ENCODE measurements around the gene TEPSIN.

Gene TEPSIN

DNA sequence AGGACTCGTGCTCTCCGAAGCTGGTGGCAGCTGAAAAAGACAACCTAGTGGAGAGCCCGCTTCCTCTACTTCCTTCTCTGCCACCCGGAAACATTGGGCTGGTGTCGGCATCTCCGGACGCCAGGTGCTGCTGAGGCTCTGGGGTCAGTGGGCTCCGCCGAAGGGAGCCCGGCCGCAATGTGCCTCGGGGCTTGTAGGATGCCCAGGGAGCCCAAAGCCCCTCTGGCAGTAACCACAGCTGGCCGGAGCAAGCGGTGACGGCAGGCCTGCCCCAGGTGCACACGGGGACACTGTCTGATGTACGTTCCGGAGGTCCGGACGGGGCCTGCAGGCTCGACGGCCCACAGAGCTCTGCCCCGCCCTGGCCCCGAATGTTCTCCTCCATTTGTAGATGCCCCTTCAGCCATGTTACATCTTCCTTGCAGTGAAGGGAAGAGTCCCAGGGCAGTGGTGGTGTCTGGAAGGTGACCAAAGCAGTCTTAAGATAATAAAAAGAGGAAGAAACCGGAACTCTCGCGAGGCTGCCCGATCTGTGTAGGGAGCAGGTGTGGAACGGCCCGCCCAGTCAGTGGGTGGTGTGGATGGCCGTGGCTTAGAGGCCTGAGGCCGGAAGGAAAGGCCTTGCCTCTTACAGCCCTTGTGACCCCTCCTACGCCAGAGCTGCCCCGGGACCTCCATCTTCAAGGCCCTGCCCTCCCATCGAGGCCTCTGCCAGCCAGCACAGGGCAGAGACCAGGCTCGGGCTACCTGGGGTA lies 22.9 kb upstream of the TEPSIN start:
- no peak overlapping the region for H3K4me3 ChIP-seq (ENCODE audit: control insufficient read depth in 1 of 7, extremely low read depth in 1 of 7, insufficient read depth in 4 of 7, low read depth in 2 of 7, low read length in 6 of 7)
- WGBS (ENCODE audit: insufficient coverage), result 96% methylated on average over 35 of the region's 36 CpGs
- peaks cover 8 to 88% (median 65%) of the 10 kb centered on the region in 4 experiments for H3K36me3 ChIP-seq (ENCODE audit: control insufficient read depth in 4 of 4, insufficient read depth in 4 of 4, low read length in 3 of 4)
- H3K27me3 ChIP-seq (replicated peaks in 2 of 5; ENCODE audit: control insufficient read depth in 4 of 5, insufficient read depth in 5 of 5, low read length in 4 of 5), result no peaks in the 10 kb centered on the region
- H3K27ac ChIP-seq (ENCODE audit: insufficient read depth in 1 of 2, low read depth in 1 of 2, low read length in 2 of 2, poor library complexity in 1 of 2, severe bottlenecking in 2 of 2), result no peak overlapping the region
- H3K4me1 ChIP-seq (ENCODE audit: control extremely low read depth in 1 of 4, control insufficient read depth in 4 of 4, insufficient read depth in 4 of 4, low read length in 3 of 4), result no peaks in the 10 kb centered on the region
- ChIA-PET CTCF (no interaction called here), POLR2A (interaction anchor here (0.7 kb wide), 1 partner anchor 303 kb away, joined by 3 read pairs; no protein-coding TSS in a partner anchor)
- no peaks in the 10 kb centered on the region for H3K9me3 ChIP-seq (ENCODE audit: control extremely low read depth in 1 of 5, control insufficient read depth in 4 of 5, insufficient read depth in 2 of 5, low read depth in 1 of 5, low read length in 4 of 5)
- DNase-seq, result no peak

DNA sequence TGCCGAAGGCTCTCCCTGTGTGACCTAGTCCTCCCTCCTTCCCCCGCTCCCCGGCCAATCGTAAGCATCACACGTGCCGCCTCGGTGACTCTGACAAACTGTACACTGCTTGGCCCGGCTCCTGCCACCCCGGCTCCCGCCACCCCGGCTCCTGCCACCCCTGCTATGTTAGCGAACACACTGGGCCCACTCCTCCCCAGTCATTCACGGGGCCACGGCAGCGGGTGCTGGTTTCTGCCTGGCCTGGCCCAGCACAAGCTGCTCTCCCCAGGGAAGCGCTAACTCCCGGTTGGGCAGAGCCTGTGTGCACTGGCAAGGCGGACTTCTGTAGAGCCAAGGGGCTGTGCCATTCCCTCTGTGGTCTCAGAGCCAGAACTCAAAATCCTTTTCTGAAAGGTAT lies 22.2 kb upstream of the TEPSIN start:
- POLR2A ChIA-PET, result interaction anchor here (0.7 kb wide), 1 partner anchor 304 kb away, joined by 3 read pairs; no protein-coding TSS in a partner anchor

DNA sequence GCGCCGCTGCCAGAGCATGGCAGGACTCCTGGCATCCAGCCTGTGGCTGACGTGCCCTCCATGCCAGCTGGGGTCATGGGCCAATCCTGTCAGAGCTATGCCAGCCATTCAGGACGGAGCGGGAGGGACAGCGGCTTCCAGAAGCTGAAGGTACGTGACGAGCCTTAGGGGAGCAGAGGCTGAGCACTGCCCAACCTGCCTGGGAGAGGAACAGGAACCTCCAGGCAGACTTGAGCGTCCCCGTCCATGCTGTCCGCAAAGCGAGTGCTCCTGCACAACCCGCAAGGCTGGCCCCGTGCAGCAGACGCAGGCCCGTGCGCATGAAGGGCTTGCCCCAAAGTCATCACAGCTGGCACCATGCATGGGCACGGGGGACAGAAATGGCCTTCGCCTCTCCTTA lies 21.8 kb upstream of the TEPSIN start:
- ChIA-PET CTCF (interaction anchor here (0.6 to 0.9 kb wide), 2 partner anchors 180 to 341 kb away, joined by 3 read pairs; no protein-coding TSS in a partner anchor), POLR2A (no interaction called here)
- Histone ChIP-seq H3K4me1 (ENCODE audit: control extremely low read depth in 1 of 4, control insufficient read depth in 4 of 4, insufficient read depth in 4 of 4, low read length in 3 of 4) (no peaks in the 10 kb centered on the region), H3K9me3 (ENCODE audit: control extremely low read depth in 1 of 5, control insufficient read depth in 4 of 5, insufficient read depth in 2 of 5, low read depth in 1 of 5, low read length in 4 of 5) (no peaks in the 10 kb centered on the region), H3K27ac (ENCODE audit: insufficient read depth in 1 of 2, low read depth in 1 of 2, low read length in 2 of 2, poor library complexity in 1 of 2, severe bottlenecking in 2 of 2) (no peak overlapping the region), H3K36me3 (ENCODE audit: control insufficient read depth in 4 of 4, insufficient read depth in 4 of 4, low read length in 3 of 4) (peaks cover 4 to 90% (median 64%) of the 10 kb centered on the region in 4 experiments), H3K27me3 (replicated peaks in 2 of 5; ENCODE audit: control insufficient read depth in 4 of 5, insufficient read depth in 5 of 5, low read length in 4 of 5) (no peaks in the 10 kb centered on the region), H3K4me3 (ENCODE audit: control insufficient read depth in 1 of 7, extremely low read depth in 1 of 7, insufficient read depth in 4 of 7, low read depth in 2 of 7, low read length in 6 of 7) (no peak overlapping the region)
- DNase-seq, result no peak
- 98% methylated on average over 19 of the region's 19 CpGs for WGBS (ENCODE audit: insufficient coverage)

More for the DNA sequence above, 22.2 kb upstream of the TEPSIN start:
- DNase-seq, result no peak
- Histone ChIP-seq H3K9me3 (ENCODE audit: control extremely low read depth in 1 of 5, control insufficient read depth in 4 of 5, insufficient read depth in 2 of 5, low read depth in 1 of 5, low read length in 4 of 5) (no peaks in the 10 kb centered on the region), H3K27me3 (replicated peaks in 2 of 5; ENCODE audit: control insufficient read depth in 4 of 5, insufficient read depth in 5 of 5, low read length in 4 of 5) (no peaks in the 10 kb centered on the region), H3K4me3 (ENCODE audit: control insufficient read depth in 1 of 7, extremely low read depth in 1 of 7, insufficient read depth in 4 of 7, low read depth in 2 of 7, low read length in 6 of 7) (no peak overlapping the region), H3K27ac (ENCODE audit: insufficient read depth in 1 of 2, low read depth in 1 of 2, low read length in 2 of 2, poor library complexity in 1 of 2, severe bottlenecking in 2 of 2) (no peak overlapping the region), H3K4me1 (ENCODE audit: control extremely low read depth in 1 of 4, control insufficient read depth in 4 of 4, insufficient read depth in 4 of 4, low read length in 3 of 4) (no peaks in the 10 kb centered on the region), H3K36me3 (ENCODE audit: control insufficient read depth in 4 of 4, insufficient read depth in 4 of 4, low read length in 3 of 4) (peaks cover 8 to 93% (median 68%) of the 10 kb centered on the region in 4 experiments)
- WGBS (ENCODE audit: insufficient coverage), result 95% methylated on average over 17 of the region's 18 CpGs
- CTCF ChIA-PET, result interaction anchor here (0.9 kb wide), 1 partner anchor 340 kb away, joined by 3 read pairs; no protein-coding TSS in a partner anchor

DNA sequence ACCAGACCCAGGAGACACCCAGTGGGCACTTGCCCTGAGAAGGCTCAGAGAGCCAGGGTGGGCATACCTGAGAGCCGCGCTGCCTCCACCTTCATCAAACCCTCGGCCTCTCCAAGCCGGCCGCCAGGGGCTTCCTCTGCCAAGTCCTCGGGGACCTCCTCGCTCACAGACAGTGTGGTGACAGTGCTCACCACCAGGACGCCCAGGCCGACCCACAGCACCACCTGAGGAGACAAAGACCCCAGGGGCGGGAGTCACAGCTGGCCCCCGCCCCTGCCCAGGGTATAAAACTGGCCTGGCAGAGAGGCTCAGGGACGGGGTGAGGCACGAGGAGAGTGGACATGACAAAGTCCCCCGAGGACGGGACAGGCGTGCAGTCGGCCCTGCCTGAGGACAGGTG lies 21.3 kb upstream of the TEPSIN start:
- ChIA-PET CTCF (interaction anchor here (0.6 to 0.9 kb wide), 2 partner anchors 180 to 341 kb away, joined by 3 read pairs; no protein-coding TSS in a partner anchor), POLR2A (no interaction called here)
- WGBS (ENCODE audit: insufficient coverage), result 95% methylated on average over 17 of the region's 17 CpGs
- H3K4me1 ChIP-seq (ENCODE audit: control extremely low read depth in 1 of 4, control insufficient read depth in 4 of 4, insufficient read depth in 4 of 4, low read length in 3 of 4), result peaks cover 0 to 4% (median 0%) of the 10 kb centered on the region in 4 experiments
- H3K9me3 ChIP-seq (ENCODE audit: control extremely low read depth in 1 of 5, control insufficient read depth in 4 of 5, insufficient read depth in 2 of 5, low read depth in 1 of 5, low read length in 4 of 5), result no peaks in the 10 kb centered on the region
- H3K36me3 ChIP-seq (ENCODE audit: control insufficient read depth in 4 of 4, insufficient read depth in 4 of 4, low read length in 3 of 4), result peaks cover 4 to 90% (median 62%) of the 10 kb centered on the region in 4 experiments
- no peak for DNase-seq
- no peak overlapping the region for H3K4me3 ChIP-seq (ENCODE audit: control insufficient read depth in 1 of 7, extremely low read depth in 1 of 7, insufficient read depth in 4 of 7, low read depth in 2 of 7, low read length in 6 of 7)
- H3K27ac ChIP-seq (ENCODE audit: insufficient read depth in 1 of 2, low read depth in 1 of 2, low read length in 2 of 2, poor library complexity in 1 of 2, severe bottlenecking in 2 of 2), result no peak overlapping the region
- no peaks in the 10 kb centered on the region for H3K27me3 ChIP-seq (replicated peaks in 2 of 5; ENCODE audit: control insufficient read depth in 4 of 5, insufficient read depth in 5 of 5, low read length in 4 of 5)

DNA sequence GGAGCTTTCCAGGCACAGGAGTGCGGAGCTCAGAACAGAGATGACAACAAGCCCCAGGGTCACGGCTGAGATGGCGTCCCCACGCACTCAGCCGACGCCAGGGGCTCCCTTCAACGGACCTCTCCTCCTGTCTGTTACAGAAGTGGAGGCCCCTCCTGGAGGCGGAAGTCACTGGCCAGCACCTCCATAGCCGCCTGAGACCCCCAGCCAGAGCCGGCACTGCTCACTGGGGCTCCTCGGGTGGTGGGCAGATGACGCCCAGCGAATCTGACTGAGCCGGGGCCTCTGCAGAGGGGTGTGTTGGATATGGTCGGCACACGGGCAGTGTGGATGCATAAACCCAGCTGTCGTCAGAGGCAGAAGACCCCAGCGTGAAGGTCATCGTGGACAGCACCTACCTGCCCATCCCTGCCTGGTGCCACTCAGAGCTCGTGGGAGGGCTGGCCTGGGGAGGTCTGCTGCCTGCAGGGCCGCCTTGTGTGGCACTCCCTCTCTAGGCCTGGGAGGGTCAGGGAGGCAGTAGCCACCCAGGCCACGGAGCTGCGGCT lies 20.3 kb upstream of the TEPSIN start:
- no peak overlapping the region for H3K4me3 ChIP-seq (ENCODE audit: control insufficient read depth in 1 of 7, extremely low read depth in 1 of 7, insufficient read depth in 4 of 7, low read depth in 2 of 7, low read length in 6 of 7)
- DNase-seq, result no peak
- WGBS (ENCODE audit: insufficient coverage), result 96% methylated on average over 22 of the region's 23 CpGs
- H3K27ac ChIP-seq (ENCODE audit: insufficient read depth in 1 of 2, low read depth in 1 of 2, low read length in 2 of 2, poor library complexity in 1 of 2, severe bottlenecking in 2 of 2), result no peak overlapping the region
- no peaks in the 10 kb centered on the region for H3K27me3 ChIP-seq (replicated peaks in 2 of 5; ENCODE audit: control insufficient read depth in 4 of 5, insufficient read depth in 5 of 5, low read length in 4 of 5)
- H3K9me3 ChIP-seq (ENCODE audit: control extremely low read depth in 1 of 5, control insufficient read depth in 4 of 5, insufficient read depth in 2 of 5, low read depth in 1 of 5, low read length in 4 of 5), result no peaks in the 10 kb centered on the region
- ChIA-PET CTCF (interaction anchor here (0.8 to 2.4 kb wide), 4 partner anchors 50 to 280 kb away, joined by 3 to 8 read pairs (median 3); no protein-coding TSS in a partner anchor), POLR2A (no interaction called here)
- peaks cover 4 to 84% (median 57%) of the 10 kb centered on the region in 4 experiments for H3K36me3 ChIP-seq (ENCODE audit: control insufficient read depth in 4 of 4, insufficient read depth in 4 of 4, low read length in 3 of 4)
- H3K4me1 ChIP-seq (ENCODE audit: control extremely low read depth in 1 of 4, control insufficient read depth in 4 of 4, insufficient read depth in 4 of 4, low read length in 3 of 4), result peaks cover 0 to 9% (median 0%) of the 10 kb centered on the region in 4 experiments

DNA sequence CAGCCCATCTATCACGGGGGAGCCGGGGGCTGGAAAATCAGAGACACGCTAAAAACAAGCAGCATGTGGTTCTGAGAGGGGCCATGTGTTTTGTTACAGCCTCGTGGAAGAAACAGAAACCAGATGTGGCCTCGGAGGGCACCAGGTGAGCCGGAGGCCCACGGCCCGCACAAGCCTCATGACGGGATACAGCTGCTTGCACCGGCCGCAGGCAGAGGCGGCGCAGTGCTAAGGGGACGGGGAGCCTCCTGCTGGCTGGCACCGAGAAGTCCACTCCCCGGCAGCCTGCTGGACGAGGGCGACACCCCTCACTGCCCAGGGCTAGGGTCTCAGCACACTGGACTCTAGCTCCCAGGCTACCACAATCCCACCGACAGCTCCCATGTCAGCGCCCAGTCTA lies 19.4 kb upstream of the TEPSIN start:
- peaks cover 0 to 79% (median 51%) of the 10 kb centered on the region in 4 experiments for H3K36me3 ChIP-seq (ENCODE audit: control insufficient read depth in 4 of 4, insufficient read depth in 4 of 4, low read length in 3 of 4)
- H3K9me3 ChIP-seq (ENCODE audit: control extremely low read depth in 1 of 5, control insufficient read depth in 4 of 5, insufficient read depth in 2 of 5, low read depth in 1 of 5, low read length in 4 of 5), result no peaks in the 10 kb centered on the region
- no peak overlapping the region for H3K27ac ChIP-seq (ENCODE audit: insufficient read depth in 1 of 2, low read depth in 1 of 2, low read length in 2 of 2, poor library complexity in 1 of 2, severe bottlenecking in 2 of 2)
- no peaks in the 10 kb centered on the region for H3K27me3 ChIP-seq (replicated peaks in 2 of 5; ENCODE audit: control insufficient read depth in 4 of 5, insufficient read depth in 5 of 5, low read length in 4 of 5)
- H3K4me1 ChIP-seq (ENCODE audit: control extremely low read depth in 1 of 4, control insufficient read depth in 4 of 4, insufficient read depth in 4 of 4, low read length in 3 of 4), result peaks cover 0 to 9% (median 0%) of the 10 kb centered on the region in 4 experiments
- 97% methylated on average over 20 of the region's 20 CpGs for WGBS (ENCODE audit: insufficient coverage)
- CTCF ChIA-PET, result interaction anchor here (0.8 to 2.4 kb wide), 9 partner anchors 11 to 281 kb away, joined by 3 to 8 read pairs (median 3); no protein-coding TSS in a partner anchor
- no peak for DNase-seq
- no peak overlapping the region for H3K4me3 ChIP-seq (ENCODE audit: control insufficient read depth in 1 of 7, extremely low read depth in 1 of 7, insufficient read depth in 4 of 7, low read depth in 2 of 7, low read length in 6 of 7)
- POLR2A ChIA-PET, result interaction anchor here (1.0 kb wide), 1 partner anchor 27 kb away, joined by 3 read pairs; no protein-coding TSS in a partner anchor
